GM21367 (cell line): ENCODE results near the gene CDYL.

Source experiments
- ATAC-seq: cut with Tn5 transposase; IDR thresholded peaks from one replicate; pipeline ENCODE4 v1.9.1; 2021; ENCODE audit not compliant: unreplicated experiment

The CDYL gene

GRCh38 chr6:4776131-4776492 is at the start of gene CDYL:
TSS of gene CDYL (plus strand) at chr6:4776404. CDS start at chr6:4776784, 380 bp downstream.
- peak; percentile 57 for ATAC-seq

- no peak for ATAC-seq
Observed at GRCh38 chr6:4726645-4727044, 49.6 kb upstream of the CDYL start.

GRCh38 chr6:4727217-4727616 is 49.0 kb upstream of the CDYL start:
- no peak for ATAC-seq

GRCh38 chr6:4727671-4728435 is 48.4 kb upstream of the CDYL start:
- no peak for ATAC-seq

- ATAC-seq = no peak
Observed at GRCh38 chr6:4728436-4728769, 47.8 kb upstream of the CDYL start.

GRCh38 chr6:4728926-4729325 is 47.3 kb upstream of the CDYL start:
- no peak for ATAC-seq

- ATAC-seq = no peak
Observed at GRCh38 chr6:4731996-4732395, 44.2 kb upstream of the CDYL start.

GRCh38 chr6:4732691-4733315 is 43.4 kb upstream of the CDYL start:
- no peak for ATAC-seq

- no peak for ATAC-seq
Observed at GRCh38 chr6:4736371-4736873, 39.8 kb upstream of the CDYL start.

GRCh38 chr6:4740032-4740431 is 36.2 kb upstream of the CDYL start:
- no peak for ATAC-seq

- ATAC-seq = no peak
Observed at GRCh38 chr6:4743062-4743461, 33.1 kb upstream of the CDYL start.

- no peak for ATAC-seq
Observed at GRCh38 chr6:4743926-4744325, 32.3 kb upstream of the CDYL start.

- ATAC-seq = no peak
Observed at GRCh38 chr6:4747588-4747987, 28.6 kb upstream of the CDYL start.

GRCh38 chr6:4751823-4752464 is 24.3 kb upstream of the CDYL start:
- ATAC-seq = no peak

GRCh38 chr6:4756247-4756646 is 20.0 kb upstream of the CDYL start:
- no peak for ATAC-seq

GRCh38 chr6:4759997-4760396 is 16.2 kb upstream of the CDYL start:
- ATAC-seq = no peak

- no peak for ATAC-seq
Observed at GRCh38 chr6:4760773-4761172, 15.4 kb upstream of the CDYL start.

- no peak for ATAC-seq
Observed at GRCh38 chr6:4762294-4762693, 13.9 kb upstream of the CDYL start.

- no peak for ATAC-seq
Observed at GRCh38 chr6:4763921-4764320, 12.3 kb upstream of the CDYL start.

- no peak for ATAC-seq
Observed at GRCh38 chr6:4768815-4769214, 7.4 kb upstream of the CDYL start.

GRCh38 chr6:4772750-4773149 is 3.5 kb upstream of the CDYL start:
- ATAC-seq = no peak

GRCh38 chr6:4773181-4773580 is 3.0 kb upstream of the CDYL start:
- no peak for ATAC-seq
